Stimulated activated effector memory CD8-positive, alpha-beta T cell treated with anti-CD3 and anti-CD28 coated beads, Interleukin-12 subunit alpha, Interleukin-12 subunit beta, amount 100 ng/mL, for 72 hours (primary cell): Measurements from ENCODE around the gene FOXO6.

Experiments
- ATAC-seq: fragments of 150-1000 bp; cut with Tn5 transposase; 2 replicates; pipeline ENCODE4 v1.10.0; 2021
- DNase-seq, 2 donors: peaks; one replicate each; pipeline ENCODE4 v3.0.0; 2021 to 2022; ENCODE audit warnings: low spot score in 2 of 2
- H3K27ac Mint-ChIP-seq: one replicate; pipeline ENCODE4 v1.8.0; 2022; ENCODE audit warnings: mild to moderate bottlenecking, mixed read lengths
- H3K36me3 Mint-ChIP-seq: one replicate; pipeline ENCODE4 v1.8.0; 2022; ENCODE audit warnings: mild to moderate bottlenecking, mixed read lengths
- H3K4me1 Mint-ChIP-seq: one replicate; pipeline ENCODE4 v1.8.0; 2022; ENCODE audit warnings: mixed read lengths
- H3K4me3 Mint-ChIP-seq: one replicate; pipeline ENCODE4 v1.8.0; 2022; ENCODE audit warnings: mild to moderate bottlenecking, mixed read lengths
- H3K9me3 Mint-ChIP-seq: one replicate; pipeline ENCODE4 v1.8.0; 2022; ENCODE audit warnings: mixed read lengths

FOXO6 gene

DNA sequence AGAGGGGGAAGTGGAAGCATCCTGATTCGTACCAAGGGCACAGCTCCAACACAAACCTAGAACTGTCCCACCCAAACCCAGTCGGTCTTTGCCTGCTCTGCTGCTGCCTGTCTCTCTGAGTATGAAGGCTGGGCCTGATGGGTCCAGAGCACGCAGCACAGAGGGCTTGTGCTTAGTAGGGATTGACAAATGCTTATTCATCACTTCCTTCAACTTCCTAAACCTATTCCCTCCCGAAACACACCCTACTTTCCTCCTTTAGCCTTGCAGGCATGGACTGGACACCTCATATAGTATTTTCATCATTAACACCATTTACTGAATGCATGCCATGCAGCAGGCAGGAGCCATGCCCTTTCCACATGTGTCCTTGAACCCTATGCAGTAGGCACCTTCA lies 31.3 kb downstream of the FOXO6 start:
- H3K27ac Mint-ChIP-seq: no peak overlapping the region
- H3K4me3 Mint-ChIP-seq: no peak overlapping the region
- DNase-seq (no peak), ATAC-seq (no peak)
- peaks cover 15% of the 10 kb centered on the region for H3K4me1 Mint-ChIP-seq
- H3K9me3 Mint-ChIP-seq: no peaks in the 10 kb centered on the region
- H3K36me3 Mint-ChIP-seq: no peaks in the 10 kb centered on the region

DNA sequence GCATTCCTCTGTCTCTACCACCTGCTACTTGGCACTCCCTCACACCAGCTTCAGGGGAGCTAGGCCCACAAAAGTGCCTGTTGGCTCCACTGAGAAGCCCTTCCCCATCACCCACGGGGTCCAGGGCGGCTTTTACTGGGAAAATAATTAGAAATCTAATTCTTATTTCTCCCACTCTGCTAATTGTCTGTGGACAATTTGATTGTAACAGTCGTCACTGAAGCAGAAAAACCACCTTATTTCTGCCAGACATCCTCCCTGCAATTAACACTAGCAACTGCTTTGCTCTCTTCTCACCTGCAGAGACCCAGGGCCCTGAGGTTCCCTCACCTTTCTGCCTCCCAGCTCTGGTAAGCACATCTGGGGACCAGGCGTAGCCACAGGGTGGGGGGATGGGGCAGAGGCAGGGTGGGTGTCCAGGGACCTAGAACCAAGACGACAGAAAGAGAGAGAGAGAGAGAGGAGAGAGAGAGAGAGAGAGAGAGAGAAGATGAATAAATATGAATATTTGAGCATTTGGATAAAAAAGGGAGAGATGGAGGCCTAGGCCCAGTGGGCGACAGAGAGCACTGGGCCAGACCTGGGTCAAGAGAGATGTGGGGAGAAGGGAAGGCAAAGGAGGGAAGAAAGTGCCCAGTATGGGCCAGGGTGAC lies 32.6 kb downstream of the FOXO6 start:
- DNase-seq (no peak), ATAC-seq (no peak)
- Mint-ChIP-seq H3K4me3 (no peak overlapping the region), H3K9me3 (no peaks in the 10 kb centered on the region), H3K36me3 (no peaks in the 10 kb centered on the region), H3K27ac (no peak overlapping the region), H3K4me1 (peaks cover 15% of the 10 kb centered on the region)

GRCh38 chr1:41394369-41394744 lies 33.1 kb downstream of the FOXO6 start:
- no peak for ATAC-seq
- no peaks in the 10 kb centered on the region for H3K9me3 Mint-ChIP-seq
- H3K4me1 Mint-ChIP-seq: peaks cover 15% of the 10 kb centered on the region
- no peak for DNase-seq
- H3K4me3 Mint-ChIP-seq: no peak overlapping the region
- no peaks in the 10 kb centered on the region for H3K36me3 Mint-ChIP-seq
- no peak overlapping the region for H3K27ac Mint-ChIP-seq

GRCh38 chr1:41394959-41395956 lies 34.0 kb downstream of the FOXO6 start:
- ATAC-seq (peak; percentile 14), DNase-seq (no peak)
- peaks cover 15% of the 10 kb centered on the region for H3K4me1 Mint-ChIP-seq
- no peaks in the 10 kb centered on the region for H3K36me3 Mint-ChIP-seq
- no peak overlapping the region for H3K4me3 Mint-ChIP-seq
- H3K9me3 Mint-ChIP-seq: no peaks in the 10 kb centered on the region
- H3K27ac Mint-ChIP-seq: peak overlapping the region; percentile 7

- DNase-seq: no peak
- ATAC-seq: no peak
- Mint-ChIP-seq H3K9me3 (no peaks in the 10 kb centered on the region), H3K27ac (peak overlapping the region; percentile 7), H3K4me1 (peaks cover 15% of the 10 kb centered on the region), H3K36me3 (no peaks in the 10 kb centered on the region), H3K4me3 (no peak overlapping the region)
Measured at GRCh38 chr1:41396084-41396483, 34.9 kb downstream of the FOXO6 start.

DNA sequence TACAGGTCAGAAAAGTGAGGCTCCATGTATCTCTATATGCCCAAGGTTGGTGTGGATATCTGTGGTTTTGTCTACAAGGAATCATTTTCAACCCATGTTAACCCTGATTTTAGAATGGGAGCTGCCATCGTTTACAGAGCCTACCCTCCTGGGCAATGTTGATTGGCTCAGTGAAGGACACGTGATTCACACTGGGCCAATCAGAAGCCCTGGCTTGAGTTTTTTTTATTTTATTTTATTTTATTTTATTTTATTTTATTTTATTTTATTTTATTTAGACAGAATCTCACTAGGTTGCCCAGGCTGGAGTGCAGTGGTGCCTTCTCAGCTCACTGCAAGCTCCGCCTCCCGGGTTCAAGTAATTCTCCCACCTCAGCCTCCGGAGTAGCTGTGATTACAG lies 35.8 kb downstream of the FOXO6 start:
- peaks cover 15% of the 10 kb centered on the region for H3K4me1 Mint-ChIP-seq
- ATAC-seq: no peak
- no peaks in the 10 kb centered on the region for H3K36me3 Mint-ChIP-seq
- no peak overlapping the region for H3K27ac Mint-ChIP-seq
- DNase-seq: no peak
- H3K4me3 Mint-ChIP-seq: no peak overlapping the region
- H3K9me3 Mint-ChIP-seq: no peaks in the 10 kb centered on the region

DNA sequence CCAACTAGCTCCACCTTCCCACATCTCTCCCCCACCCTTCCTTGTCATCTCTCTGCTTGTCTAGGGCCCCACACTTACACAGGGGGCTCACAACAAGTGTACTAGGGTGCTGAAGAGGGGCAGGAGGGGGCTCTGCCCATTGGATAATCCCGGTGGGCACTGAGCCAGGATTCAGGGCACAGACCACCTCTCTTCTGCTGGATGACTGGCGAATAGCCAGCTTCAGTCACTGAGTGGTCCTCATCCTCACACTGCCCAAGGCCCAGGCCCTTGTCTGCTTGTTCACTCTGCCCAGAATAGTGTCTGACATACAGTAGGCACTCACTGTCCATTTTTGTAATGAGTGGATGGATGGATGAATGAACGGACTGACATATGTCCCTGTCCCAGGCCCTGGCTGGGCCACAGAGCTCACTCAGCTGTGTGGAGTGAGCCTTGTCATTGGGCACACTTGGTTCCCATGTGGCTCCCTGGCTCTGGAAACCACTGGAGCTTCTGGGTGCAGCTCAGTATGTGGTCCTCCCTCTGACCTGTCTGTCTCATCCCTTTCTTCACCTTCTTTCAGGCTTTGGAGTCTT lies 36.6 kb downstream of the FOXO6 start:
- Mint-ChIP-seq H3K4me3 (no peak overlapping the region), H3K9me3 (no peaks in the 10 kb centered on the region), H3K36me3 (no peaks in the 10 kb centered on the region), H3K27ac (no peak overlapping the region), H3K4me1 (peaks cover 15% of the 10 kb centered on the region)
- no peak for DNase-seq
- no peak for ATAC-seq

- no peak overlapping the region for H3K4me3 Mint-ChIP-seq
- ATAC-seq (no peak), DNase-seq (no peak)
- H3K4me1 Mint-ChIP-seq: peaks cover 15% of the 10 kb centered on the region
- H3K9me3 Mint-ChIP-seq: no peaks in the 10 kb centered on the region
- no peaks in the 10 kb centered on the region for H3K36me3 Mint-ChIP-seq
- H3K27ac Mint-ChIP-seq: no peak overlapping the region
Measured at GRCh38 chr1:41399145-41399795, 38.0 kb downstream of the FOXO6 start.

DNA sequence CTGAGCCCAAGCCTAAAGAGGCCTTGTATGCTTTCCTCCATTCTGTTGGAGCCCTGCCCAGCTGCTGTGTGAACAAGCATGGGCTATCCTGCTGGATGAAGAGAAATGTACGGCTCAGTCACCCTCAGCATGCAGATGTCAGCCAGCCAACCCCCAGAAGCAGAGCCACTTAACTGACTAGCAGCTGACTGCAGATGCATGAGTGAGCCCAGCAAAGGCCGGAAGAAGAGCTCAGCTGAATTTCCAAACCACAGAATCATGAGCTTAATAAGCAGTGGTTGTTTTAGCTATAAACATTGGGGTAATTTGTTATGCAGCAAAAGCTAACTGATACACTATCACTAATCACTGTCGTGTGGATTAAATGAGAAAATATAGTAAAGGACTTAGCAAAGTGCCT lies 39.0 kb downstream of the FOXO6 start:
- Mint-ChIP-seq H3K9me3 (no peaks in the 10 kb centered on the region), H3K4me1 (peaks cover 11% of the 10 kb centered on the region), H3K36me3 (no peaks in the 10 kb centered on the region), H3K4me3 (no peak overlapping the region), H3K27ac (no peak overlapping the region)
- DNase-seq: no peak
- ATAC-seq: no peak

DNA sequence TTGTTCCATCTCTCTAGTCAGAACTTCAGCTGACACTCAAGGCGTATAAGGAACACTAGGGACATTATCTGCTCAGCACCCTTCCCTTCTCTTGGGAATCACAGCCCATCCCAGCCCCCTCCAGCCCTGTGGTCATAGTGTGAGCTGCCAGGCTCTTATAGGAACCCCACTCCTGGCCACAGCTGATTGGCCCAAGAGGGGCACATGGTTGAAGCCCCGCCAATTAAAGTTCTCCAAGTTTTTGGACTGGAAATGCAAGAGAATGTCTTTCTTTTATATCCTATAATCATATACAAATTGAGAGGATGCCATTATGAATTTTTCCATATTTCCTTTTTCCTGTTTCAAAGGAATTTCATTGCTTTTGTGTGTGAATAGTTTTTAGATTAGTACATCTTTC lies 40.7 kb downstream of the FOXO6 start:
- DNase-seq (no peak), ATAC-seq (no peak)
- Mint-ChIP-seq H3K36me3 (no peaks in the 10 kb centered on the region), H3K9me3 (no peaks in the 10 kb centered on the region), H3K4me1 (no peaks in the 10 kb centered on the region), H3K27ac (no peak overlapping the region), H3K4me3 (no peak overlapping the region)

- H3K27ac Mint-ChIP-seq: peak overlapping the region; percentile 75
- H3K4me3 Mint-ChIP-seq: peak overlapping the region; percentile 62
- no peak for DNase-seq
Measured at GRCh38 chr1:41404308-41404761, 43.1 kb downstream of the FOXO6 start.

GRCh38 chr1:41407664-41408252 lies 46.5 kb downstream of the FOXO6 start:
- DNase-seq (no peak), ATAC-seq (no peak)
- peaks cover 7% of the 10 kb centered on the region for H3K4me1 Mint-ChIP-seq
- no peaks in the 10 kb centered on the region for H3K9me3 Mint-ChIP-seq
- H3K36me3 Mint-ChIP-seq: no peaks in the 10 kb centered on the region
- peak overlapping the region; percentile 21 for H3K27ac Mint-ChIP-seq
- no peak overlapping the region for H3K4me3 Mint-ChIP-seq

More at GRCh38 chr1:41404308-41404761, 43.1 kb downstream of the FOXO6 start:
- ATAC-seq: peak; percentile 86
- Mint-ChIP-seq H3K36me3 (no peaks in the 10 kb centered on the region), H3K4me1 (peaks cover 7% of the 10 kb centered on the region), H3K9me3 (no peaks in the 10 kb centered on the region)

GRCh38 chr1:41408691-41409090 lies 47.5 kb downstream of the FOXO6 start:
- Mint-ChIP-seq H3K36me3 (no peaks in the 10 kb centered on the region), H3K4me3 (no peak overlapping the region), H3K9me3 (no peaks in the 10 kb centered on the region), H3K4me1 (peaks cover 7% of the 10 kb centered on the region), H3K27ac (peak overlapping the region; percentile 21)
- DNase-seq: no peak
- peak; percentile 52 for ATAC-seq

DNA sequence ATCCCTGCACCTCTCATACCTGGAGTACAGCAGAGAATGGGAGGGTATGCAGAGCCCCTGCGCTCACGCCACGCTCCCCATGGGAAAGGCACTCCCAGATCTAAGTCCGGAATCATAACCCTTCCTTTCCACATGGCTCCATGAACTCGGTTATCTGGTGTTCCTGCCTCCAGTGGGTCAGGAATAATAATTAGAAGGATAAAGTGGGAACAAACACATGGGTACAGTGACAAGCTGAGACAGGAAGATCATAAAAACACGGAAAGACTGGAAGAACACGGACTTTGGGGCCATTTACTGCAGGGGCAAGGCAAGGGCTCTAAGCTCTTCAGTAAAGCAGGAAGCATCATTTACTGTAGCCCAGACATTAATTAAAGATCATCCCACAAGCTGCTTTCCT lies 48.6 kb downstream of the FOXO6 start:
- no peaks in the 10 kb centered on the region for H3K36me3 Mint-ChIP-seq
- ATAC-seq: no peak

DNA sequence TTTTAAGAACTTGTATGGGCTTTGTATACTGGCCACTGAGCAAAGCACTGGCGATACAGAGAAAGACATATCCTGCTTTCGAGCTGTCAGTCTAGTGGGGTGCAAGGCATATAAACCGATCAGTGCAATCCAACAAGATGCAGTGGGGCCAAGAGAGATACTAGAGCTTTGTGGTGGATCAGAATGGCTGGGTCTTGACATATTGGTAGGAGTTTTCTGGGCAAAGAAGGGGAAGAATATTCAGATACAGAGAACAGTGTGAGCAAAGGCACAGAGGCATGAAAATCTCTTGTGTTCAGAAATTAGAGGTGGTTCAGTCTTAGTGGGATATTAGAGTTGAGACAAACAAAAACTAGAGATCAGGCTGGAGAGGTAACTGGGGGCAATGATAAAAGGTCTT lies 49.2 kb downstream of the FOXO6 start:
- DNase-seq (no peak), ATAC-seq (no peak)
- Mint-ChIP-seq H3K27ac (no peak overlapping the region), H3K4me3 (no peak overlapping the region), H3K36me3 (no peaks in the 10 kb centered on the region), H3K9me3 (no peaks in the 10 kb centered on the region), H3K4me1 (peaks cover 7% of the 10 kb centered on the region)

More for the DNA sequence above, 48.6 kb downstream of the FOXO6 start:
- Mint-ChIP-seq H3K27ac (no peak overlapping the region), H3K4me3 (no peak overlapping the region), H3K4me1 (peaks cover 7% of the 10 kb centered on the region), H3K9me3 (no peaks in the 10 kb centered on the region)
- no peak for DNase-seq
